GM23338 (cell line): Measurements from ENCODE around the gene MON2. TPM values are rescaled to one million over a fixed set of nuclear protein-coding genes. Genes with fewer than 3 reads are reported as not detected.

Experiments used
- ATAC-seq: fragments of 200-7000 bp; cut with Tn5 transposase; 3 replicates; pipeline ENCODE4 v1.9.1; 2020
- DNase-seq: peaks from one replicate; pipeline ENCODE4 v3.0.0-alpha.2; 2015; ENCODE audit warnings: low spot score
- H2AFZ ChIP-seq: fragments of 200-600 bp; sonication (generic); 2 replicates; pipeline ENCODE4 v1.8.0; 2016; ENCODE audit warnings: antibody characterized with exemption, mild to moderate bottlenecking, moderate library complexity
- H3F3A ChIP-seq: fragments of 200-600 bp; sonication (generic); replicated peaks from 2 replicates; pipeline ENCODE4 v1.8.0; 2017; ENCODE audit warnings: antibody characterized with exemption, mixed run types, low read depth
- H3K27ac ChIP-seq: fragments of 200-600 bp; sonication (generic); 2 replicates; pipeline ENCODE4 v1.6.1; 2016; ENCODE audit warnings: low read depth
- H3K27me3 ChIP-seq: fragments of 200-600 bp; sonication (generic); 2 replicates; pipeline ENCODE4 v1.8.0; 2016; ENCODE audit warnings: mild to moderate bottlenecking, mixed run types, moderate library complexity; ENCODE audit not compliant: insufficient read depth
- H3K36me3 ChIP-seq: fragments of 200-600 bp; sonication (generic); 2 replicates; pipeline ENCODE4 v1.8.0; 2016; ENCODE audit warnings: mild to moderate bottlenecking; ENCODE audit not compliant: insufficient read depth
- H3K4me1 ChIP-seq: fragments of 200-600 bp; sonication (generic); 2 replicates; pipeline ENCODE4 v1.8.0; 2016; ENCODE audit warnings: mild to moderate bottlenecking, moderate library complexity; ENCODE audit not compliant: insufficient read depth
- H3K4me2 ChIP-seq: fragments of 200-600 bp; sonication (generic); 2 replicates; pipeline ENCODE4 v1.7.1; 2017; ENCODE audit warnings: mixed run types
- H3K4me3 ChIP-seq: fragments of 200-600 bp; sonication (generic); 2 replicates; pipeline ENCODE4 v1.6.1; 2016; ENCODE audit warnings: mixed run types
- H3K79me2 ChIP-seq: fragments of 200-600 bp; sonication (generic); replicated peaks from 2 replicates; pipeline ENCODE4 v1.8.0; 2017; ENCODE audit warnings: mild to moderate bottlenecking; ENCODE audit not compliant: insufficient read depth
- H3K9me2 ChIP-seq: fragments of 200-600 bp; sonication (generic); 2 replicates; pipeline ENCODE4 v1.8.0; 2017; ENCODE audit not compliant: insufficient read depth
- H4K20me1 ChIP-seq: fragments of 200-600 bp; sonication (generic); replicated peaks from 2 replicates; pipeline ENCODE4 v1.8.0; 2017; ENCODE audit warnings: mild to moderate bottlenecking; ENCODE audit not compliant: insufficient read depth
- H3K27ac Mint-ChIP-seq: 2 replicates; pipeline ENCODE4 v1.8.0; 2020; ENCODE audit warnings: inconsistent platforms, mild to moderate bottlenecking, moderate library complexity, mixed read lengths
- H3K27me3 Mint-ChIP-seq: 3 replicates; pipeline ENCODE4 v1.8.0; 2022; ENCODE audit warnings: low read depth, mild to moderate bottlenecking, moderate library complexity, mixed read lengths, inconsistent platforms; ENCODE audit not compliant: insufficient read depth, poor library complexity
- H3K36me3 Mint-ChIP-seq: 3 replicates; pipeline ENCODE4 v1.8.0; 2021; ENCODE audit warnings: low read depth, mild to moderate bottlenecking, inconsistent platforms, moderate library complexity, mixed read lengths
- H3K4me1 Mint-ChIP-seq: 3 replicates; pipeline ENCODE4 v1.8.0; 2020; ENCODE audit warnings: mild to moderate bottlenecking, inconsistent platforms, mixed read lengths
- H3K4me3 Mint-ChIP-seq: 3 replicates; pipeline ENCODE4 v1.8.0; 2021; ENCODE audit warnings: moderate library complexity, mild to moderate bottlenecking, inconsistent platforms, mixed read lengths
- H3K9me3 Mint-ChIP-seq: 3 replicates; pipeline ENCODE4 v1.8.0; 2020; ENCODE audit warnings: moderate library complexity, mild to moderate bottlenecking, inconsistent platforms, mixed read lengths
- CTCF ChIP-seq, 2 experiments: fragments of 200-600 bp in 1 of 2; sonication (generic) in 1 of 2; conservative IDR thresholded peaks; 2 replicates each; pipeline versions ENCODE4 v1.5.1 to v1.6.1; 2016 to 2017; ENCODE audit warnings: antibody characterized with exemption in 2 of 2, low read depth in 2 of 2, mild to moderate bottlenecking in 2 of 2, moderate library complexity in 1 of 2
- REST ChIP-seq: IDR thresholded peaks from one replicate; pipeline ENCODE4 v1.6.1; 2018; ENCODE audit warnings: antibody characterized with exemption; ENCODE audit not compliant: unreplicated experiment
- ZNF331 ChIP-seq: fragments of 250-450 bp; sonication (Bioruptor Pico); IDR thresholded peaks from 2 replicates; pipeline ENCODE4 v1.5.0; 2020; ENCODE audit warnings: low read depth, mild to moderate bottlenecking, moderate library complexity
- polyA plus RNA-seq: library from polyadenylated mRNA; unstranded; fragments of >200 nt; fragmentation: Nextera tagmentation; extraction: Ambion mirVana; gene quantifications from 2 replicates; pipeline ENCODE4 v1.2.1, GENCODE V29; 2016
- total RNA-seq: library from RNA; depleted of rRNA; stranded (reverse); fragments of >200 nt; shearing (Covaris generic); gene quantifications from 2 replicates; pipeline ENCODE4 v1.2.3, GENCODE V29; 2014
- TF ChIP-seq, protein P1 (sequence below): fragments of 250-450 bp; sonication (Bioruptor Pico); IDR thresholded peaks from 2 replicates; pipeline ENCODE4 v1.5.0; 2020; ENCODE audit warnings: mild to moderate bottlenecking, moderate library complexity

Gene MON2
- total and polyA plus RNA-seq, 2 experiments from 2014 or later, result 11.0 to 27.3 TPM

DNA sequence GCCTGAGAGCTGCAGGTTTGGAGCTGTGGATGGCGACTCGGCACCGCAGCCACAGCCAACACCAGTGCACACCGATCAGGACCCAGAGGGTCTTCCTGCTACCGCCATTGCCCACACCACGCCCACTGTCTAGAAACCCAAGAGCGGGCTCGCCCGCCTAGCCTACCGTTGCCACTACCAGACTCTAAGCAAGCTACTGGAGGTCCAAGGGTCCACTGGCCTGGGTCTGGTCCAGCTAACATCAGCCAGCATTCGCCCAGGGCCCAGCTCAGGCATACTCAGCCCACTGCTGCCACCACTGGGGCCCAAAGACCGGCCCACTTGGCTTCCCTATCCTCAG lies 30.5 kb upstream of the MON2 start (continued):
- TF ChIP-seq, protein P1, sequence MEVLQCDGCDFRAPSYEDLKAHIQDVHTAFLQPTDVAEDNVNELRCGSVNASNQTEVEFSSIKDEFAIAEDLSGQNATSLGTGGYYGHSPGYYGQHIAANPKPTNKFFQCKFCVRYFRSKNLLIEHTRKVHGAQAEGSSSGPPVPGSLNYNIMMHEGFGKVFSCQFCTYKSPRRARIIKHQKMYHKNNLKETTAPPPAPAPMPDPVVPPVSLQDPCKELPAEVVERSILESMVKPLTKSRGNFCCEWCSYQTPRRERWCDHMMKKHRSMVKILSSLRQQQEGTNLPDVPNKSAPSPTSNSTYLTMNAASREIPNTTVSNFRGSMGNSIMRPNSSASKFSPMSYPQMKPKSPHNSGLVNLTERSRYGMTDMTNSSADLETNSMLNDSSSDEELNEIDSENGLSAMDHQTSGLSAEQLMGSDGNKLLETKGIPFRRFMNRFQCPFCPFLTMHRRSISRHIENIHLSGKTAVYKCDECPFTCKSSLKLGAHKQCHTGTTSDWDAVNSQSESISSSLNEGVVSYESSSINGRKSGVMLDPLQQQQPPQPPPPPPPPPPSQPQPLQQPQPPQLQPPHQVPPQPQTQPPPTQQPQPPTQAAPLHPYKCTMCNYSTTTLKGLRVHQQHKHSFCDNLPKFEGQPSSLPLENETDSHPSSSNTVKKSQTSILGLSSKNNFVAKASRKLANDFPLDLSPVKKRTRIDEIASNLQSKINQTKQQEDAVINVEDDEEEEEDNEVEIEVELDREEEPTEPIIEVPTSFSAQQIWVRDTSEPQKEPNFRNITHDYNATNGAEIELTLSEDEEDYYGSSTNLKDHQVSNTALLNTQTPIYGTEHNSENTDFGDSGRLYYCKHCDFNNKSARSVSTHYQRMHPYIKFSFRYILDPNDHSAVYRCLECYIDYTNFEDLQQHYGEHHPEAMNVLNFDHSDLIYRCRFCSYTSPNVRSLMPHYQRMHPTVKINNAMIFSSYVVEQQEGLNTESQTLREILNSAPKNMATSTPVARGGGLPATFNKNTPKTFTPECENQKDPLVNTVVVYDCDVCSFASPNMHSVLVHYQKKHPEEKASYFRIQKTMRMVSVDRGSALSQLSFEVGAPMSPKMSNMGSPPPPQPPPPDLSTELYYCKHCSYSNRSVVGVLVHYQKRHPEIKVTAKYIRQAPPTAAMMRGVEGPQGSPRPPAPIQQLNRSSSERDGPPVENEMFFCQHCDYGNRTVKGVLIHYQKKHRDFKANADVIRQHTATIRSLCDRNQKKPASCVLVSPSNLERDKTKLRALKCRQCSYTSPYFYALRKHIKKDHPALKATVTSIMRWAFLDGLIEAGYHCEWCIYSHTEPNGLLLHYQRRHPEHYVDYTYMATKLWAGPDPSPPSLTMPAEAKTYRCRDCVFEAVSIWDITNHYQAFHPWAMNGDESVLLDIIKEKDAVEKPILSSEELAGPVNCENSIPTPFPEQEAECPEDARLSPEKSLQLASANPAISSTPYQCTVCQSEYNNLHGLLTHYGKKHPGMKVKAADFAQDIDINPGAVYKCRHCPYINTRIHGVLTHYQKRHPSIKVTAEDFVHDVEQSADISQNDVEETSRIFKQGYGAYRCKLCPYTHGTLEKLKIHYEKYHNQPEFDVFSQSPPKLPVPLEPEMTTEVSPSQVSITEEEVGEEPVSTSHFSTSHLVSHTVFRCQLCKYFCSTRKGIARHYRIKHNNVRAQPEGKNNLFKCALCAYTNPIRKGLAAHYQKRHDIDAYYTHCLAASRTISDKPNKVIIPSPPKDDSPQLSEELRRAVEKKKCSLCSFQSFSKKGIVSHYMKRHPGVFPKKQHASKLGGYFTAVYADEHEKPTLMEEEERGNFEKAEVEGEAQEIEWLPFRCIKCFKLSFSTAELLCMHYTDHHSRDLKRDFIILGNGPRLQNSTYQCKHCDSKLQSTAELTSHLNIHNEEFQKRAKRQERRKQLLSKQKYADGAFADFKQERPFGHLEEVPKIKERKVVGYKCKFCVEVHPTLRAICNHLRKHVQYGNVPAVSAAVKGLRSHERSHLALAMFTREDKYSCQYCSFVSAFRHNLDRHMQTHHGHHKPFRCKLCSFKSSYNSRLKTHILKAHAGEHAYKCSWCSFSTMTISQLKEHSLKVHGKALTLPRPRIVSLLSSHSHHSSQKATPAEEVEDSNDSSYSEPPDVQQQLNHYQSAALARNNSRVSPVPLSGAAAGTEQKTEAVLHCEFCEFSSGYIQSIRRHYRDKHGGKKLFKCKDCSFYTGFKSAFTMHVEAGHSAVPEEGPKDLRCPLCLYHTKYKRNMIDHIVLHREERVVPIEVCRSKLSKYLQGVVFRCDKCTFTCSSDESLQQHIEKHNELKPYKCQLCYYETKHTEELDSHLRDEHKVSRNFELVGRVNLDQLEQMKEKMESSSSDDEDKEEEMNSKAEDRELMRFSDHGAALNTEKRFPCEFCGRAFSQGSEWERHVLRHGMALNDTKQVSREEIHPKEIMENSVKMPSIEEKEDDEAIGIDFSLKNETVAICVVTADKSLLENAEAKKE (CRISPR knock-in tag), result no peak

DNA sequence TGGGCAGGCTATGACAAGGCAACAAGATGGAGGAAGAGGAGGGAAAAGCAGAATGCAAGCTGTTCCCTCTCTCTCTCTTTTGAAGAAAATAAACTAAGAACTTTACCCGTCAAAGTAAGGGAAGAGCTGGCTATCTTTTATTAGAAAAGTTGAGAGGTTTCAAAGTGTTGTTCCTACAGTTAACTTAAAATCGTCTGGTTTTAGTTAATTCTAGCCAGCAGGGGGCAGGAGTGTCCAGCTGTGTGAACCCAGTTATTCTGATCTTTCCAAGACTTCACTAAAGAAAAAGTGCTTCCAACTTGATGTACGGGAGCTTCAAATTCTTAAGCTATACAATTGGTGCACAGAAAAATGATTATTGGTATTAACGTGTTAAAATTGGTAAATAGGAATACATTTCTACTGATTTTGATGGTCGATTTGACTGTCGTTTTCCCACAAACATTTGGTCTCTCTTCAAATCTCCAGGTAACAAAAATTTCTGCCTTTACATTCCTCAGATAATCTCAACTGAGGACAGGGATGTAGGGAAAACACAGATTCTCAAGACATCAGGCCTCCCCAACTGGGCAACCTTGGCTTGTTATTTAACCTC lies 28.4 kb upstream of the MON2 start:
- Mint-ChIP-seq H3K4me1 (peaks cover 3% of the 10 kb centered on the region; the same call in 2 of the 3 replicates), H3K27me3 (peaks cover 25% of the 10 kb centered on the region), H3K4me3 (no peak overlapping the region), H3K9me3 (peaks cover 12% of the 10 kb centered on the region), H3K36me3 (0 out of 3 replicates have a peak, but pooled peaks cover 3% of the 10 kb centered on the region), H3K27ac (no peak overlapping the region)
- H3K36me3 ChIP-seq, result no peaks in the 10 kb centered on the region
- H2AFZ ChIP-seq, result no peak overlapping the region; the same call in 1 of the 2 replicates
- TF ChIP-seq CTCF (conservative IDR thresholded peaks at IDR 0.05; ENCODE audit: low read depth in 2 of 2) (peak; percentile 75 to 96), REST (no peak), ZNF331 (CRISPR knock-in tag) (no peak)
- H3K4me3 ChIP-seq, result no peak overlapping the region
- no peaks in the 10 kb centered on the region for H4K20me1 ChIP-seq
- no peaks in the 10 kb centered on the region for H3K4me1 ChIP-seq
- H3K79me2 ChIP-seq, result no peaks in the 10 kb centered on the region
- peaks cover 47% of the 10 kb centered on the region for H3K27me3 ChIP-seq
- DNase-seq (peak; percentile 82), ATAC-seq (no peak)
- no peaks in the 10 kb centered on the region for H3K9me2 ChIP-seq
- H3K27ac ChIP-seq, result no peak overlapping the region
- no peak overlapping the region for H3K4me2 ChIP-seq
- H3F3A ChIP-seq, result peaks cover 3% of the 10 kb centered on the region; the same call in 1 of the 2 replicates
